Stromal cell of bone marrow (primary cell): ENCODE measurements around the gene CCDC73.
"Not testable (repeated sequence)": the region's sequence is repeated elsewhere in the genome, so short reads cannot be mapped to it uniquely, and the experiment has no call there.

Experiments
- DNase-seq: peaks from one replicate; pipeline ENCODE4 v3.0.0-alpha.2; 2012; ENCODE audit warnings: low read depth

CCDC73 gene

GRCh38 chr11:32705309-32706033 lies 89.0 kb downstream of the CCDC73 start:
- DNase-seq: no peak

DNA sequence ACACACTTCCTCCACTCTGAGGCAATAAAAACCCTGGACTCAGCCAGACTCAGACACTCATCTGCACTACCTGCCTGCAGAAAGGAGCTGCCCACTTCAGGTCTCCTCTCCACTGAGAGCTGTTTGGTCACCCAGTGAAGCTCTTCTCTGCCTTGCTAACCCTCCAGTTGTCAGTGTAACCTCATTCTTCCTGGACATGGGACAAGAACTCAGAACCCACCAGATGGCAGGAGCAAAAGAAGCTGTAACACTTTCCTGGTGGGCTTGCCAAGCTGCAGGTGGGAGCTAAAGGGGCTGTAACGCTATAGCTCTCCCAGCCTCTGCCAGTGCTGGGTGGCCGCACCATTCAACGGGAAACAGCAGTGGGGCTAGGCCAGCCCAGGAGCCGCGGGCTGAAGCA lies 89.7 kb downstream of the CCDC73 start:
- no peak for DNase-seq

- no peak for DNase-seq
Measured at GRCh38 chr11:32704261-32704660, 90.2 kb downstream of the CCDC73 start.

GRCh38 chr11:32701616-32702015 lies 92.8 kb downstream of the CCDC73 start:
- DNase-seq: no peak

GRCh38 chr11:32698579-32698978 lies 95.9 kb downstream of the CCDC73 start:
- no peak for DNase-seq

GRCh38 chr11:32671051-32671450 lies 123.4 kb downstream of the CCDC73 start:
- no peak for DNase-seq

DNA sequence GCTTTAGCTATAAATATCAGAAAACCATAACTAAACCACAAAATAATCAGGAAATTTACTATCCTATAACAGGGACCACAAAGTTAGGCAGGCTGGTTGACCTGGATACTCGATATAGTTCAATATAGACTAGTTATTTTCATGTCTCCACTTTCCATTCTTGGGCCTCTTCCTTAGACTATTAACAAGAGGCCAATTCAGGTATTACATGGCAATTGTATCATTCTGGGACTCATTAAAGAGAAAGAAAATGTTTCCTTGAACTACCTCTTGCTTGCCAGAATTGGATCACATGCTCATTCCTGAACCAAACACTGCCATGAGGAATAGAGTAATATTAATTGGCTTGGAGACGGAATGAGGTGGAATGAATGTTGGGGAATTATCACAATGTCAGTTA lies 134.8 kb downstream of the CCDC73 start:
- DNase-seq: no peak

- DNase-seq: peak; percentile 30
Measured at GRCh38 chr11:32658639-32659406, 135.6 kb downstream of the CCDC73 start.

DNA sequence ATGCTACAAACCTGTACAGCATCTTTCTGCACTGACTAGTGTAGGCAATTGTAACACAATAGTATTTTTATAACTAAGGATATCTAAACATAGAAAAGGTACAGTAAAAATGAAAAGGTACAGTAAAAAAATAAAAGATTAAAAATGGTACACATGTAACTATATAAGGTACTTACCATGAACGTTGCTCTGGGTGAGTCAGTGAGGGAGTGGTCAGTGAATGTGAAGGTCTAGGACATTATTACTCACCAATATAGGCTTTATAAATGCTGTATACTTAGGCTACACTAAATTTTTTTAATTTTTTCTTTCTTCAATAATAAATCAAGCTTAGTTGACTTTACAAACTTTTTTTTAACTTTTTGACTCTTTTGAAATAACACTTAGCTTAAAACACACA lies 150.9 kb downstream of the CCDC73 start:
- DNase-seq: no peak

GRCh38 chr11:32641361-32641760 lies 153.1 kb downstream of the CCDC73 start:
- no peak for DNase-seq

DNA sequence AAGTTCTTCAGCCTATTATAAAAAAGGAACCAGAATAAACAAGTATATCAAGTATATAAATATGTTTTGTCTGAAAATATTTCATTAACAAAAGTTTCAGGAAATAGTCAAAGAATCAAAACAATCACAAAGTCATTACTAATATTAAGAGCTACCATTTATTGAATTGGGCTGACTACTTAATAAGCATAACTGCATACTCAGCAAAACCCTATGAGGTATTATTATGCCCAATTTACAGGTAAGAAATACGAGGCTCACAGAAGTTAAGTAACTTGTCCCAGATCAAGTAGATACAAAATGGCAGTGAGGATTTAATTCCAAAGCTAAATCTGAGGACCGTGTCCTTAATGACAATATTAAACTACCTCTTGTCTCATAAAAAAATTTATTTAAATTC lies 158.6 kb downstream of the CCDC73 start:
- DNase-seq: no peak

DNA sequence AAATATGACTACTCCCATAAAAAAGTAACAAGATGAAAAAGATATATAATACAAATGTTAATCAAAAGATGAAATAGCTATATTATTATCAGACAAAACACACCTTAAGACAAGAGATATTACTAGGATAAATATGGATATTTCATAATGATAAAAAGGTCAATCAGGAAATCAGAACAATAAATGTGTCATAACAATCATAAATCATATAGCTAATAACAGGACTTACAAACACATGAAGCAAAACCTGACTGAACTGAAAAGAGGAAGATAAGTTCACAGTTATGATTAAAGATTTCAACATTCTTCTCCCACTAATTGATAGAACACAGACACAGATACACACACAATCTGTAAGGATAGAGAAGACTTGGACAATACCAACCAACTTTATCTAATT lies 163.6 kb downstream of the CCDC73 start:
- DNase-seq: no peak

DNA sequence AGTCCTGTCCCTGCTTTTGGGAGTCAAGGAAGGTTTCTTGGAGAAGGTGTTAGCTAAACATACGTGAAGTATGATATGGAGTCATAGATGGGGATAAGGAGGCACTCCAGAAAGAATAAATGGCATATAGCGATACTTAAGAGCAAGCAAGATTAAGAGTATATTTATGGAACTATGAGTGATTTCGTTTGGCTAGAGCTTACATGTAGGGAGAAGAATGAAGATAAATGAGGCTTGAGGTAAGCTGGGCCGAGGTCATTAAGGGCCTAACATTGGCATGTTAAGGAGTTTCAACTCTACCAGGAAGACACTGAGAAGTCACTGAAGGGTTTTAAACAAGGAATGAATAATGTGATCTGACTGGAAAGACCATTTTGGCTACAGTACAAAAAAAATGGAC lies 177.6 kb downstream of the CCDC73 start:
- no peak for DNase-seq

GRCh38 chr11:32615422-32615821 lies 179.0 kb downstream of the CCDC73 start:
- DNase-seq: no peak

GRCh38 chr11:32613500-32614151 lies 180.8 kb downstream of the CCDC73 start:
- no peak for DNase-seq

- DNase-seq: no peak
Measured at GRCh38 chr11:32610797-32611352, 183.6 kb downstream of the CCDC73 start.

DNA sequence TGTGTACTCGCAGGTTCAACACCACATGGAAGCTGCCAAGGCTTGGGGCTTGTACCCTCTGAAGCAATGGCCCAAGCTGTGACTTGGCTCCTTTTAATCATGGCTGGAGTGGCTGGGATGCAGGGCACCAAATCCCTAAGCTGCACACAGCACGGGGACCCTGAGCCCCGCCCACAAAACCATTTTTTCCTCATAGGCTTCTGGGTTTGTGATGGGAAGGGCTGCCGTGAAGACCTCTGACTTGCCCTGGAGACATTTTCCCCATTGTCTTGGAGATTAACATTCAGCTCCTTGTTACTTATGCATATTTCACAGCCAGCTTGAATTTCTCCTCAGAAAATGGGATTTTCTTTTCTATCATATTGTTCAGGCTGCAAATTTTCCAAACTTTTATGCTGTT lies 185.6 kb downstream of the CCDC73 start:
- DNase-seq: not testable (repeated sequence)

GRCh38 chr11:32606220-32606619 lies 188.2 kb downstream of the CCDC73 start:
- no peak for DNase-seq

GRCh38 chr11:32602657-32603415 lies 191.6 kb downstream of the CCDC73 start:
- DNase-seq: peak; percentile 3

- DNase-seq: no peak
Measured at GRCh38 chr11:32597921-32598320, 196.5 kb downstream of the CCDC73 start.

- not testable (repeated sequence) for DNase-seq
Measured at GRCh38 chr11:32596114-32596513, 198.3 kb downstream of the CCDC73 start.

DNA sequence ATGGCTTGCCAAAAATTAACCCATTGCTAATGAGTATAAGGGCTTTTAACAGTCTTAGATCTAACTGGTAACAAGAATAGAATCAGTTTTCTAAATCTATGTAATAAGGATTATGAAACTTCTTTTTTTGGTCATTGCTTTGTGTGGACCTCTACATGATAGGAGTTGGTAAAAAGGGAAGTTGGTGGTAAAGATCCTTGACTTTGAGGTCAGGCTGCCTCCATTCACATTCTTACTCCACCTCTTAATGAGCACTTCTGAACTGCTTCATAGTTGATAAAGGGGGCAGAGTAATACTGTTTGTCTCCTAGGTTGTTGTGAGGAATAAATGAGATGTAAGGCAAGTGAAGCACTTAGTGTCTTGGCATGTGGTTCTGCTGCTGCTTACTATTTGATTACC lies 200.2 kb downstream of the CCDC73 start:
- no peak for DNase-seq
